ENCODE measurements around the gene OPHN1. TPM values are rescaled to one million over a fixed set of nuclear protein-coding genes. Genes with fewer than 3 reads are reported as not detected.

Gene OPHN1
- total RNA-seq, 1 donor from 2014 or later: 9.8 TPM

GRCh38 chrX:68443155-68443868 lies 10.0 kb upstream of the OPHN1 start:
- ATAC-seq (peak; percentile 56), DNase-seq (no peak)
- Histone ChIP-seq H3K4me1 (no peaks in the 10 kb centered on the region), H3K36me3 (no peaks in the 10 kb centered on the region), H3K27me3 (no peaks in the 10 kb centered on the region), H3K4me3 (no peak overlapping the region), H3K9me3 (no peaks in the 10 kb centered on the region), H3K27ac (no peak overlapping the region)
- TF ChIP-seq, protein P1, sequence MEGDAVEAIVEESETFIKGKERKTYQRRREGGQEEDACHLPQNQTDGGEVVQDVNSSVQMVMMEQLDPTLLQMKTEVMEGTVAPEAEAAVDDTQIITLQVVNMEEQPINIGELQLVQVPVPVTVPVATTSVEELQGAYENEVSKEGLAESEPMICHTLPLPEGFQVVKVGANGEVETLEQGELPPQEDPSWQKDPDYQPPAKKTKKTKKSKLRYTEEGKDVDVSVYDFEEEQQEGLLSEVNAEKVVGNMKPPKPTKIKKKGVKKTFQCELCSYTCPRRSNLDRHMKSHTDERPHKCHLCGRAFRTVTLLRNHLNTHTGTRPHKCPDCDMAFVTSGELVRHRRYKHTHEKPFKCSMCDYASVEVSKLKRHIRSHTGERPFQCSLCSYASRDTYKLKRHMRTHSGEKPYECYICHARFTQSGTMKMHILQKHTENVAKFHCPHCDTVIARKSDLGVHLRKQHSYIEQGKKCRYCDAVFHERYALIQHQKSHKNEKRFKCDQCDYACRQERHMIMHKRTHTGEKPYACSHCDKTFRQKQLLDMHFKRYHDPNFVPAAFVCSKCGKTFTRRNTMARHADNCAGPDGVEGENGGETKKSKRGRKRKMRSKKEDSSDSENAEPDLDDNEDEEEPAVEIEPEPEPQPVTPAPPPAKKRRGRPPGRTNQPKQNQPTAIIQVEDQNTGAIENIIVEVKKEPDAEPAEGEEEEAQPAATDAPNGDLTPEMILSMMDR (IDR thresholded peaks at IDR 0.05): no peak
- intact Hi-C loops (cut with DNase I): no loop called here

DNA sequence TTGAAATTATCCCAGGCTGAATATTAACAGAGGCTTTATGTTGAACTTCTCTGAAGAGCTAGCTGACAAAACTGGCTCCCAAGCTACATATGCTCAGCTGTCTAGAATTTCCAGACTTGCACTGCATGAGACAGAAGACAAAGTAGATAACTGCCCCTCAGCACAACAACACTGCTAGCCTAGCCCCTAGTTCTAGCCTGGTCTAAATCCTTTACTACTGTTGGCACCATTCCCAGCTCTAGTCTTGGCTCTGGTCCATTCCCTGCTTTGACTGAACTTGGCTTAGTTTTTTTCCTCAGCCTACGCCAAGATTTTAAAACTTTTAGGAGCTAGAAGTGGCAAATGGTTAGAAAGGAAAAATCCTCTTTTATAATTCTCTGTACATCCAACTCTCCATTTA lies 7.6 kb upstream of the OPHN1 start:
- intact Hi-C loops (cut with DNase I): no loop called here
- Histone ChIP-seq H3K27me3 (no peaks in the 10 kb centered on the region), H3K4me1 (no peaks in the 10 kb centered on the region), H3K36me3 (no peaks in the 10 kb centered on the region), H3K27ac (no peak overlapping the region), H3K4me3 (no peak overlapping the region), H3K9me3 (no peaks in the 10 kb centered on the region)
- DNase-seq (no peak), ATAC-seq (peak; percentile 41)
- TF ChIP-seq, protein P1 (IDR thresholded peaks at IDR 0.05): no peak

DNA sequence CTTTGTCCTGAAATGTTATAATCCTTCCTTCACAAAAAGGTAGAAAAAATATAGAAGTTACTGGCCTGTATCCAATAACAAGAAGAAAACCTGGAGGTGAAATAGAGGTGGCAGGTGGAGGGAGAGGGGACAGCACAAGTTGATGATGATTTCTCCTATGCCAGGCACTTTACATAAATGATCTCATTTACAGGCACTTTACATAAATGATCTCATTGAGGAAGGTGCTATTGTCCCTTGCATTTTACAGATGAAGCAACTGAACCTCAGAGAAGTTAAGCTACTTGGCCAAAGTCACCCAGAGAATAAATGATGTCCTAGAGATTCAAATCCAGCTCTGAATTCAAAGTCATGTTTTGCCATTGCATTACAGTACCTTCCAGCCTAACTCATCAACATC lies 7.1 kb upstream of the OPHN1 start:
- TF ChIP-seq, protein P1 (IDR thresholded peaks at IDR 0.05): no peak
- H3K36me3 ChIP-seq: no peaks in the 10 kb centered on the region
- H3K9me3 ChIP-seq: no peaks in the 10 kb centered on the region
- no peak overlapping the region for H3K27ac ChIP-seq
- no peak for DNase-seq
- ATAC-seq: no peak
- intact Hi-C loops (cut with DNase I): no loop called here
- H3K27me3 ChIP-seq: no peaks in the 10 kb centered on the region
- no peak overlapping the region for H3K4me3 ChIP-seq
- no peaks in the 10 kb centered on the region for H3K4me1 ChIP-seq

GRCh38 chrX:68439341-68439740 lies 6.0 kb upstream of the OPHN1 start:
- DNase-seq: no peak
- TF ChIP-seq, protein P1 (IDR thresholded peaks at IDR 0.05): no peak
- no peak overlapping the region for H3K4me3 ChIP-seq
- no peak overlapping the region for H3K27ac ChIP-seq
- intact Hi-C loops (cut with DNase I): no loop called here
- no peaks in the 10 kb centered on the region for H3K9me3 ChIP-seq
- no peak for ATAC-seq
- no peaks in the 10 kb centered on the region for H3K27me3 ChIP-seq
- no peaks in the 10 kb centered on the region for H3K4me1 ChIP-seq
- no peaks in the 10 kb centered on the region for H3K36me3 ChIP-seq

GRCh38 chrX:68438575-68438974 lies 5.3 kb upstream of the OPHN1 start:
- Histone ChIP-seq H3K36me3 (no peaks in the 10 kb centered on the region), H3K9me3 (no peaks in the 10 kb centered on the region), H3K27ac (no peak overlapping the region), H3K4me1 (no peaks in the 10 kb centered on the region), H3K4me3 (no peak overlapping the region), H3K27me3 (no peaks in the 10 kb centered on the region)
- DNase-seq (no peak), ATAC-seq (peak; percentile 80)
- intact Hi-C loops (cut with DNase I): no loop called here
- TF ChIP-seq, protein P1 (IDR thresholded peaks at IDR 0.05): no peak

- peak overlapping the region; percentile 85 for H3K27ac ChIP-seq
- ATAC-seq: no peak
These were observed 645 bp upstream of the OPHN1 start for GRCh38 chrX:68433981-68434299.

More at GRCh38 chrX:68433981-68434299, 645 bp upstream of the OPHN1 start:
- DNase-seq: no peak
- Histone ChIP-seq H3K4me3 (peak overlapping the region; percentile 67), H3K36me3 (no peaks in the 10 kb centered on the region), H3K27me3 (no peaks in the 10 kb centered on the region), H3K9me3 (no peaks in the 10 kb centered on the region), H3K4me1 (no peaks in the 10 kb centered on the region)
- intact Hi-C loops (cut with DNase I): no loop called here
- TF ChIP-seq, protein P1 (IDR thresholded peaks at IDR 0.05): no peak
